SW480 (cell line): ENCODE data around the gene CPN1.

Experiments
- DNase-seq: peaks from one replicate; pipeline ENCODE4 v3.0.0-alpha.2; 2016; ENCODE audit warnings: low spot score

The CPN1 gene

GRCh38 chr10:99996671-99997648 is 84.7 kb downstream of the CPN1 start:
- DNase-seq, result no peak

DNA sequence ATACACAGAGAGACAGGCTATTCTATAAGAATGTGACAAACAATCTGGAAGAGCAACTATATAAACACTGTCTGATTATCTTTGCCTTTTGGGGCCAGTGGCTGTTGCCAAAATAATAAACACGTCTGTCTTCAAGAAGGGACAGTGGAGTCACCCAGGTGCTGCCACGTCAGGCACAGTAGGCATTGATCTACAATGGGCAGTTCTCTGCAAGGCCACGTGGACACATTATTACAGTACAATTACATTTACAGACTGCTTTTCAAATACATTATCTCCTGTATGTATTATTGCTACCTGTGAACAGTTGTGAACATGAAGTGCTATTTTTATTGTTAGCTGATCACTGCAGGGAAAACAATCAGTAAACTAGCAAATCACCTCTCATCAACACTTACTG is 86.0 kb downstream of the CPN1 start:
- no peak for DNase-seq

DNA sequence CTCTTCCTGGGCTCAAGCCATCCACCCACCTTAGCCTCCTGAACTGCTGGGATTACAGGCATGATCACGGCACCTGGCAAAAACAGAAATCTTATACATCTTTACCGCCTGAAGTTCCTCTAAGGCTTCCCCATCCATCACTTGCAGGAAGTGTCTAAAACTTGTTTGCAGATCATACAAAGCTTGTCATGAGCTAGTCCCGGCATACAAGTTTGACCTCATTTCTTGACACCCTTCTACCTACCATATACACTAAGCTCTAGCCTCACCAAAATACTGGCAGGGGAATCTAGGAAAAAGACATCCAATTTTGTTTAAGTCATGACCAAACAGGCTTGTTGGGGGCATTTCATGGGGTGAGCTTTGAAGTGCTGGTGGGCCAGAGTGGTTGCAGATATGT is 86.4 kb downstream of the CPN1 start:
- no peak for DNase-seq

DNA sequence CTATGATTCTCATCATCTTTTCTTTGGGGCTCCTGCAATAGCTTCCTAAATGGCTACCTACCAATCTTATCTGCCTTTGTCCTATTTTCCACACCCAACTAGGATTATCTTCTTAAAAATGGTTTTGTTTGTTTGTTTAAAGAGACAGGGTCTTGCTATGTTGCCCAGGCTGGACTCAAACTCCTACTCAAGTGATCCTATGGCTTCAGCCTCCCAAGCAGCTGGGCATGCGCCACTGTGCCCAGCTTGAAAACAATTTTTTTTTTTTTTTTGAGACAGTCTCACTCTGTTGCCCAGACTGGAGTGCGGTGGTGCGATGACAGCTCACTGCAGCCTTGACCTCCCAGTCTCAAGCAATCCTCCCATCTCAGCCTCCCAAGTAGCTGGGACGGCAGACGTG is 86.9 kb downstream of the CPN1 start:
- DNase-seq, result no peak

DNA sequence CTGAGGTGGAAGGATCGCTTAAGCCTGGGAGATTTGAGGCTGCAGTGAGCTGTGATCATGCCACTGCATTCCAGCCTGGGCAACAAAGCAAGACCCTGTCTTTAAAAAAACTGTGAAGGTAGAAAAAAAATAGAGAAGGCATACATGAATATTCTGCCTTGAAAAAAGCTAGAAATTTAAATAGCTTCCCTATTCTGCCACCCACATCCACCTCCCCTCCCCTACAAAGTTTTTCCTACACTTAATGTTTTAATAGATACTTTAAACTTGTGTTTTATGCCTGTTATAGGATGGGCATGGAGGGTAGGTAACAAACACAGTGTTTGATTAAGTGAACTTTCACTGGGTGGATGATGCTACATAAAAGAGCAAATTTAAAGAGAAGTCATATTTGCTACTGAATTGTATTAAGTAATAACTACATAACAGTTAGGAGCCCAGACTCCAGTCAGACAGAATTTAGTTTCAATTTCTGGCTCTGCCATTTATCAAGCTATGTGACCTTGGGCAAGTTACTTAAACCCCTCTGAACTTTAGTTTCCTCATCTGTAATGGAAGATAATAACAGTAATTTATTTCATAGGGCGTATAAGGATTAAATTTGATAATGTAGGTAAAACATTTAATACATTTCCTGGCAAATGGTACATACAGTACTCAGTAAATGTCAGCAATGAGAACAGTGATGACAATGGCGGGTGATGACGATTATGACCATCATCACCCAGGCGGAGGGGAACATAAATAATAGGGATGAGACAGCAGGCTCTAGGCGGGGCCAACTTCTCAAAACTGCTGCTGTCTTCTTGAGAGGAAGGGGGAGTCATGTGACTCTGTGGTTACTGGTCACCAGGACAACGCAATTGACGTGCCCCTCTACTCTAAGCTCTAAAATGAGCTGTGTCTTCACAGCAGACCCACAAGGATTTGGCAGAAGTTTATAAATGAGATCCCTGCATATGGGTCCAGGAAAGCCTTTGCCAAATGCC is 87.7 kb downstream of the CPN1 start:
- no peak for DNase-seq
